ENCODE data around the gene MPZL3. TPM values are rescaled to one million over a fixed set of nuclear protein-coding genes. Genes with fewer than 3 reads are reported as not detected.
"Not testable (repeated sequence)": the region's sequence is repeated elsewhere in the genome, so short reads cannot be mapped to it uniquely, and the experiment has no call there.

The MPZL3 gene
- polyA plus RNA-seq, 4 donors = 5.4 to 6.3 (median 6.0) TPM

DNA sequence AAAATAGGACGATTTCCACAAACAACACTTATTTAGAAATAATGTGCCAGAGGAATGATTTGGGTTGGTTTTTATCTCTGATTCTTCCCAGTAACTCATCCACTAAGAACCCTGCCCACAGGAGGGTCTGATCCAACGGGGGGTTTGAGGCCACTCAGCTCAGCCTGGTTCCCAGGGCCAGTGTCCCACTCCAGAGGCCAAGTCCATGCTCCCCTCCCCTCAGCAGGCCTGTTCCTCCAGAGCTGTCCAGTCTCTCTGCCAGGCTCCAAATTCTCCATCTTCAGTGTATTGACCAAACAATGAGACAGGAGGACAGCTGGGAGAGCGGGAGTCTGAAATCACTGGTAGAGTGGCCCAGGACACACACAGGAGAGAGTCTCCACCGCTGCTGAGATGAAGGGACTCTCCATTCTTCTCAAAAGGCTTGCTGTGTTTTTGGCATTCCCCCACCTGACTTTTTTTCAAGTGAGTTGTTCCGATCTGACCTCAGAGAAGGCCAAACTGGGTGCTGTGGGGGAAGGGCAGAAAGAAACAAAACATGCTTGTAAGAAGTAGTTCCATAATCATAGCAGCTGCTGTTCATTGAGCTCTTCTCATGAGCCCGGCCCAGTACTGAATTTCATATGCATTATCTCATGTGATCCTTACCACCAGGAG, 58.1 kb downstream of the MPZL3 start:
- DNase-seq (ENCODE audit: low read depth in 4 of 4, low spot score in 3 of 4) = no peak

DNA sequence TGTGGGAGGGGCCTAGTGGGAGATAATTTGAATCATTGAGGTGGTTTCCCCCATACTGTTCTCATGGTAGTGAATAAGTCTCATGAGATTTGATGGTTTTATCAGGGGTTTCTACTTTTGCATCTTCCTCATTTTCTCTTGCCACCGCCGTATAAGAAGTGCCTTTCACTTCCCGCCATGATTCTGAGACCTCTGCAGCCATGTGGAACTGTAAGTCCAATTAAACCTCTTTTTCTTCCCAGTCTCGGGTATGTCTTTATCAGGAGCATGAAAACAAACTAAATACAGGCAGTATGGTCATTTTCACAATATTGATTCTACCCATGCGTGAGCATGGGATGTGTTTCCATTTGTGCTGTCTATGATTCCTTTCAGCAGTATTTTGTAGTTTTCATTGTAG, 59.3 kb downstream of the MPZL3 start:
- DNase-seq (ENCODE audit: low read depth in 4 of 4, low spot score in 3 of 4) = not testable (repeated sequence)

DNA sequence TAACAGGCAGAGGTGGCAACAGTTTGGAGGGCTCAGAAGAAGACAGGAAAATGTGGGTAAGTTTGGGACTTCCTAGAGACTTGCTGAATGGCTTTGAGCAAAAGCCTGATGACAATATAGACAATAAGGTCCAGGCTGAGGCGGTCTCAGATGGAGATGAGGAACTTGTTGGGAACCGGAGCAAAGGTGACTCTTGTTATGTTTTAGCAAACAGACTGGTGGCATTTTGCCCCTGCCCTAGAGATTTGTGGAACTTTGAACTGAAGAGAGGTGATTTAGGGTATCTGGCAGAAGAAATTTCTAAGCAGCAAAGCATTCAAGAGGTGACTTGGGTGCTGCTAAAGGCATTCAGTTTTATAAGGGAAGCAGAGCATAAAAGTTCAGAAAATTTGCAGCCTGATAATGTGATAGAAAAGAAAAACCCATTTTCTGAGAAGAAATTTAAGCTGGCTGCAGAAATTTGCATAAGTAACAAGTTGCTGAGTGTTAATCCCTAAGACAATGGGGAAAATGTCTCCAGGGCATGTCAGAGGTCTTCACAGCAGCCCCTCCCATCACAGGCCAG, 61.1 kb downstream of the MPZL3 start:
- not testable (repeated sequence) for DNase-seq (ENCODE audit: low read depth in 4 of 4, low spot score in 3 of 4)

DNA sequence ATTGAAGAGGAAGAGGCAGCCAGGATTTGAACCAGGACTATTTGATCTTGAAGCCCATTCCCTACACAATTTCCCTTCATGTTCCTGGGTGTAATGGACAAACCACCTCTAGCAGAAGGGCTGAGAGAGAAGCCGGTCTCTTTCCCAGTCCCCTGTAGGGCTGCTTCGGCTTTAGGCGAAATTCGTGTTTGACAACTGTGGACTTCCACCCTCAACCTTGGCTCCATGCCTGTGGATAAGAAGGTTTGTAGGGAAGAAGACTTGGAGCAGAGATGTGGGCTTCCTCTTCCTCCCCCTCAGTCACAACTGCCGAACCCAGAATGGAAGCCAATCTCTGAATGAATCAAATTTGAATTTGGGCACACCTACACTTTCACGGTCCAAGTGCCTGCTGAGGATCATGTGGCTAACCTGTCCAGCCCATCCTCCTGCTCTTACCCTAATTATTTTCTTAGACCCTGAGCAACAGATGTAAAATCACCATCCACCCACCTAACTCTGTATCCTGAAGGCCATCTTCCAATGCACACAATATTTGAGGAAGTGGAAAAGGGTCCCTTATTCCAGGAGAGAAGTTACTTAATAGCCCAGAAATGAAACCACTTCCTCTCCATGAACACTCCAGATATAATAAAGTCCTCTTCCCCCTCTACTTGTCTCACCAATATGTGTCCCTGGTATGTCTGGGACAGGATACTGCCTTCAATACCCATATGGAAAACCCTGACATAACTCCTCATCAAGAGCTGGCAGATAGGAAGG, 65.6 kb downstream of the MPZL3 start:
- DNase-seq (ENCODE audit: low read depth in 4 of 4, low spot score in 3 of 4) = no peak

DNA sequence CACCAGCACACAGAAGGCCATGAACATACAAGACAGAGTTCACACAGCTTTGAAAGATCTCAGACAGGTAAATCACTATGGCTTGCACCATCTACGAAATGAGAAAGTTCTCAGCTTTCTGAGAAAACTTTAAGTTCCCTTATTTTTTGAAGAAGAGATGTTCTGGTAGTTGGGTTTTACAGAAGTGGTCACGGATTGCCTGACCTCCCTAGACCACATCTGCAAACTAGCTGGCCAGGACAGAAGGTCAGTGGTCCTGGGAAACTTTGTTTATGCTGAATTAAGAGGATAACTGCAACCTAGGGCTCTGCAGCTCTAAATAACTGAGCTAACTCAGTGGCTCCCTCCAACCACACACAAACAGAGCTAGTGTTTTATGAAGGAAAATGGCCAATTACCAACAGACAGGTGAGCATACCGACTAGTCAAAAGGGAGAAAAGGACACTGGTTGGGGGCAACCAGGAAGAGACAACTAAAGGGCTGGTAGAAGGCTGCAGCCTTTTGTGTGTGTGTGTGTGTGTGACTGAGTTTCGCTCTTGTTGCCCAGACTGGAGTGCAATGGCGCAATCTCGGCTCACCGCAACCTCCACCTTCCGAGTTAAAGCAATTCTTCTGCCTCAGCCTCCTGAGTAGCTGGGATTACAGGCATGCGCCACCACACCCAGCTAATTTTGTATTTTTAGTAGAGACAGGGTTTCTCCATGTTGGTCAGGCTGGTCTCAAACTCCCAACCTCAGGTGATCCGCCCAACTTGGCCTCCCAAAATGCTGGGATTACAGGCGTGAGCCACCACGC, 67.2 kb downstream of the MPZL3 start:
- DNase-seq (ENCODE audit: low read depth in 4 of 4, low spot score in 3 of 4) = no peak

DNA sequence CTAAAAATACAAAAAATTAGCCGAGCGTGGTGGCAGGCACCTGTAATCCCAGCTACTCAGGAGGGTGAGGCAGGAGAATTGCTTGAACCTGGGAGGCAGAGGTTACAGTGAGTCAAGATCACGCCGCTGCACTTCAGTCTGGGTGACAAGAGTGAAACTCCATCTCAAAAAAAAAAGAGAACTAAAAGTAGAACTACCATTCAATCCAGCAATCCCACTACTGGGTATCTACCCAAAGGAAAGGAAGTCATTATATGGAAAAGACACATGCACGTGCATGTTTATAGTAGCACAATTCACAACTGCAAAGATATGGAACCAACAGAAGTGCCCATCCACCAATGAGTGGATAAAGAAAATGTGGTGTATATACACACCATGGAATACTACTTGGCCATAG, 68.5 kb downstream of the MPZL3 start:
- not testable (repeated sequence) for DNase-seq (ENCODE audit: low read depth in 4 of 4, low spot score in 3 of 4)

DNA sequence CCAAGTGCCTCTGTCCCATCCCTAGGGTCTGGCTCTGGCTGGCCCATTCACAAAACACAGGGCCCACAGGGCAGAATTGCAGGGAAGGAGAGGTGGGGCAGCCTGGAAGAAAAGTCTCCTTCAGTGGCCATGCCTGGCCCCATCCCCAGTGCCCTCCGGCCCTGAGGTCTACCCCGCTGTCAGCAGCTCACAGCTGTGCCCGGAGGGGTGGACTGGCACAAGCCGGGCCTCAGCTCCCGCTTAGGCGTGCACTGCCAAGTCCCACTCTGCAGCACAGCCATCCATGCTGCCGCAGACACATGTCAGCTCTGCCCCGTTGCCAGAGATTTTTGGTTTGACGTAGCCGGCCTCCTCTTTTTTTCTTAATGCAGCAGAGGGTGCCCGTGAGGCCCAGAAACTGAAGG, 71.9 kb downstream of the MPZL3 start:
- peak in 1 of 4 donors; percentile 55 for DNase-seq (ENCODE audit: low read depth in 4 of 4, low spot score in 3 of 4)

DNA sequence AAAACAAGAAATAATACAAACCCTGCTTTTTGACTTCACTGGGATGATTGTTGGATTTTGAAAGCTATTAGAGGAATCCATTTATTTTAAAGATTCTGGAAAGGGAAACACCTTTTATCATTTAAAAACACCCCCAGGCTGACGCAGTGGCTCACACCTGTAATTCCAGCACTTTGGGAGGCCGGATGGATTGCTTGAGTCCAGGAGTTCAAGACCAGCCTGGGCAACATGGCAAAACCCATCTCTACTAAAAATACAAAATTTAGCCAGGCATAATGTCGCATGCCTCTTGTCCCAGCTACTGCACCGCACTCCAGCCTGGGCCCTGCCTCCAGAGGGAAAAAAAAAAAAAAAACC, 75.4 kb downstream of the MPZL3 start:
- DNase-seq (ENCODE audit: low read depth in 4 of 4, low spot score in 3 of 4) = no peak

Other genes with a start within 250 kb of the MPZL3 start
- 10 to 100 TPM; 27.6 to 33.1 (median 29.1) TPM for gene TMPRSS4, start 175.3 kb downstream of the MPZL3 start, polyA plus RNA-seq (ENCODE audit: insufficient read length in 4 of 4)
- under 1 TPM; 0.08 to 0.29 (median 0.13) TPM for gene SMIM35, start 165.4 kb downstream of the MPZL3 start, polyA plus RNA-seq (ENCODE audit: insufficient read length in 4 of 4)
- 1 to 10 TPM in 2 of 4 donors, under 1 TPM in 2; 0.89 to 1.6 (median 1.1) TPM for gene SCN4B, start 99.5 kb downstream of the MPZL3 start, polyA plus RNA-seq (ENCODE audit: insufficient read length in 4 of 4)
- gene SCN2B, start 75.7 kb downstream of the MPZL3 start, polyA plus RNA-seq (ENCODE audit: insufficient read length in 4 of 4) = 1 to 10 TPM; 4.4 to 4.9 (median 4.7) TPM
- gene JAML, start 27.4 kb downstream of the MPZL3 start, polyA plus RNA-seq (ENCODE audit: insufficient read length in 4 of 4) = 1 to 10 TPM; 1.7 to 2.9 (median 2.7) TPM
- 10 to 100 TPM; 22.3 to 24.5 (median 23.6) TPM for gene MPZL2, start 11.9 kb upstream of the MPZL3 start, polyA plus RNA-seq (ENCODE audit: insufficient read length in 4 of 4)
- 1 to 10 TPM in 1 of 4 donors, under 1 TPM in 3; 0.28 to 1.2 (median 0.53) TPM for gene CD3E, start 52.4 kb upstream of the MPZL3 start, polyA plus RNA-seq (ENCODE audit: insufficient read length in 4 of 4)
- gene CD3D, start 90.3 kb upstream of the MPZL3 start, polyA plus RNA-seq (ENCODE audit: insufficient read length in 4 of 4) = under 1 TPM; 0.24 to 0.95 (median 0.44) TPM
- gene CD3G, start 92.0 kb upstream of the MPZL3 start, polyA plus RNA-seq (ENCODE audit: insufficient read length in 4 of 4) = under 1 TPM; 0.15 to 0.47 (median 0.19) TPM
- gene UBE4A, start 107.2 kb upstream of the MPZL3 start, polyA plus RNA-seq (ENCODE audit: insufficient read length in 4 of 4) = 10 to 100 TPM; 35.7 to 43.2 (median 41.0) TPM
- 100 to 1,000 TPM; 398 to 470 (median 428) TPM for gene ATP5MG, start 149.2 kb upstream of the MPZL3 start, polyA plus RNA-seq (ENCODE audit: insufficient read length in 4 of 4)
- 10 to 100 TPM; 34.4 to 41.7 (median 40.2) TPM for gene KMT2A, start 184.1 kb upstream of the MPZL3 start, polyA plus RNA-seq (ENCODE audit: insufficient read length in 4 of 4)